Effector memory CD4-positive, alpha-beta T cell (primary cell): ENCODE measurements around the gene INSM2.

ENCODE experiments used
- DNase-seq, 3 donors: peaks; one replicate each; pipeline ENCODE4 v3.0.0-alpha.2; 2020
- H3K27ac ChIP-seq: 2 replicates; pipeline ENCODE4 v1.7.0; 2013; ENCODE audit warnings: mild to moderate bottlenecking, low read length, moderate library complexity; ENCODE audit not compliant: insufficient read depth, poor library complexity, severe bottlenecking
- H3K27me3 ChIP-seq: replicated peaks from 2 replicates; pipeline ENCODE4 v1.7.0; 2013; ENCODE audit warnings: mild to moderate bottlenecking, low read length; ENCODE audit not compliant: insufficient read depth, control insufficient read depth, poor library complexity, severe bottlenecking
- H3K36me3 ChIP-seq: 2 replicates; pipeline ENCODE4 v1.7.0; 2013; ENCODE audit warnings: mild to moderate bottlenecking, low read length, moderate library complexity; ENCODE audit not compliant: control insufficient read depth, insufficient read depth
- H3K4me1 ChIP-seq: 2 replicates; pipeline ENCODE4 v1.7.0; 2013; ENCODE audit warnings: low read length, mild to moderate bottlenecking; ENCODE audit not compliant: control insufficient read depth, insufficient read depth, poor library complexity, severe bottlenecking
- H3K4me3 ChIP-seq: 2 replicates; pipeline ENCODE4 v1.7.0; 2013; ENCODE audit warnings: low read length, low read depth, mild to moderate bottlenecking; ENCODE audit not compliant: insufficient read depth, poor library complexity, severe bottlenecking
- H3K9me3 ChIP-seq: 2 replicates; pipeline ENCODE4 v1.7.0; 2013; ENCODE audit warnings: mild to moderate bottlenecking, low read length, moderate library complexity; ENCODE audit not compliant: control insufficient read depth
- total RNA-seq, 3 donors: gene quantifications; one replicate each; lab custom pipeline; 2026; lab: John Stamatoyannopoulos, UW

Gene INSM2, protein sequence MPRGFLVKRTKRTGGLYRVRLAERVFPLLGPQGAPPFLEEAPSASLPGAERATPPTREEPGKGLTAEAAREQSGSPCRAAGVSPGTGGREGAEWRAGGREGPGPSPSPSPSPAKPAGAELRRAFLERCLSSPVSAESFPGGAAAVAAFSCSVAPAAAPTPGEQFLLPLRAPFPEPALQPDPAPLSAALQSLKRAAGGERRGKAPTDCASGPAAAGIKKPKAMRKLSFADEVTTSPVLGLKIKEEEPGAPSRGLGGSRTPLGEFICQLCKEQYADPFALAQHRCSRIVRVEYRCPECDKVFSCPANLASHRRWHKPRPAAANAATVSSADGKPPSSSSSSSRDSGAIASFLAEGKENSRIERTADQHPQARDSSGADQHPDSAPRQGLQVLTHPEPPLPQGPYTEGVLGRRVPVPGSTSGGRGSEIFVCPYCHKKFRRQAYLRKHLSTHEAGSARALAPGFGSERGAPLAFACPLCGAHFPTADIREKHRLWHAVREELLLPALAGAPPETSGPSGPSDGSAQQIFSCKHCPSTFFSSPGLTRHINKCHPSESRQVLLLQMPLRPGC
- total RNA-seq = 0 to 0.17 (median 0) reads per million in 3 donors

DNA sequence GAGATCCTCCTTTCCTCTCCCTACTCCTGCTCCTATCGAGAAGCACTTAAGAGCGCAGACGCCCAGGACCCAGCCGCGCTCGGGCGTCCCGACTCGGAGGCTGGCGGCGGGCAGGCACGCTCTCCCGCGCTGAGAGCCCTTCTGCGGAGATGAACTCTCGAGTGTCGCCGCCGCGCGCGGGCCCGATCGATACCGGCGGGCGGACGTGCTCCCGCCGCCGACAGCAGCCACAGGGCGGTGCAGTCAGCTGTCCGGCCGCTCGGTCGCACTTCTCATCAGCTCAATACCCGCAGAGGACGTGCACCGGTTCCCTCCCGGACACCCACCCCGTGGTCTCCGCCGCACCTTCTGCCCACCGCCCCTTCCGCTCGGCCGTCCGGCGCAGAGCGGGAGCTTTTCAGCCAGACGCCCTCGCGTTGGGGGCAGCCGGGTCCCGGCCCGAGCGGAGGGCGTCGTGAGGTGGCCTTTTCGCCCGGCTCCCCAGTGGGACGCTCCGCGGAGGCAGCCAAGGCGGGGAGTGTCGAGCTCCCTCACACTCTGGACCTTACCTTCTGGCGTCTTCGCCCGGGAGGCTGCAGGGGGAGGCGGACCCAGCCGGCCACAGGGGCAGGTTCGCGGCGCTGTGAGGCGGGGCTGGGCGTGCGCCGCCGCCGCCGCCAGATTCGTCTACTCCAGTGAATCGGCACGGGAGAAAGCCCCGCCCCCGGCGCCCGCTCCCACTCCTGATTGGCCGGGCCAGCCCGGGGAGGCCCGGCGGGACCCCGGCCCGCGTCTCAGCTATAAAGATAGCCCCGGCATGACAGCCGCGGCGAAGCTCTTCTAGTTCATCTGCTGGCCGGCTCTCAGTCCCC lies at the start of gene INSM2:
Gene INSM2, plus strand, starts transcription at position 808 of the 851 bp plus-strand sequence. CDS start 89 bp downstream, outside the sequence.
- H3K36me3 ChIP-seq = no peaks in the 10 kb centered on the region
- no peak within 1 kb of the TSS for H3K27ac ChIP-seq
- H3K9me3 ChIP-seq = no peaks in the 10 kb centered on the region
- peak within 1 kb of the TSS; percentile 65 for H3K4me3 ChIP-seq
- peak in 2 of 3 donors; percentile 16 to 34 for DNase-seq
- H3K27me3 ChIP-seq = peaks cover 33% of the 10 kb centered on the region
- peaks cover 16% of the 10 kb centered on the region for H3K4me1 ChIP-seq

DNA sequence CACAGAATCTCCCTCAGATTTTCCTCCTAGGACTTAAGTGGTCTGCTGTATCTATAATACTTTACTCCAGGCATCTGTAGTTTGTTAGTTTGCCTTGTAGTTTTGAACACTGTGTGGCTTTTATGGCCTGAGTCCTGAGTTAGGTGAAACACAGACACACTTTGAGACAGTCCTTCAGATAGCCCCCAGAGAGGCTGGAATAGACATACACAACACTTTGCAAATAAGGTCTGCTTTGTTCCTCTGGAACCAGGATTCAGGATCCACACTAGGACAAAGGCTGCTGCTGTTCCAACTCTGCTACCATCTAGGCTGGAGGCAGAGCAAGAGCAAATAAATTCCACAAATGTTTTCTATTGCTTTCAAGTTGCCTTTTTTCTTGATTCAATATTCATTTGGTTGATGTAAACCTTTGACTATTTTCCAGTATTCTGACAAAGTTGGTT lies 41.4 kb upstream of the INSM2 start:
- no peaks in the 10 kb centered on the region for H3K27me3 ChIP-seq
- no peak for DNase-seq
- H3K9me3 ChIP-seq = no peaks in the 10 kb centered on the region
- H3K4me3 ChIP-seq = no peak overlapping the region
- no peak overlapping the region for H3K27ac ChIP-seq
- H3K4me1 ChIP-seq = no peaks in the 10 kb centered on the region
- no peaks in the 10 kb centered on the region for H3K36me3 ChIP-seq

DNA sequence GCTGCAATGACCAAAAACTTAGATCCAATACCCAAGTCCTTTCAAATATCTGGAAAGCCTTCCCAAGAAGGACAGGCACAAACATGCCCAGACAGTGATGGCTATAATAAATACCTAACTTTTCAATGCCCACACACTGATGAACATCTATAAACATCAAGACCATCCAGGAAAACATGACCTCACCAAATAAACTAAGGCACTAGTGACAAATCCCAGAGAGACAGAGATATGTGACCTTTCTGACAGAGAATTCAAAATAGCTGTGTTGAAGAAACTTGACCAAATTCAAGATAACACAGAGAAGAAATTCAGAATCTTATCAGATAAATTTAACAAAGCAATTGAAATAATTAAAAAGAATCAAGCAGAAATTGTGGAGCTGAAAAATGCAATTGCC lies 38.7 kb upstream of the INSM2 start:
- Histone ChIP-seq H3K36me3 (no peaks in the 10 kb centered on the region), H3K27ac (no peak overlapping the region), H3K4me1 (no peaks in the 10 kb centered on the region), H3K4me3 (no peak overlapping the region), H3K27me3 (no peaks in the 10 kb centered on the region), H3K9me3 (no peaks in the 10 kb centered on the region)
- no peak for DNase-seq

DNA sequence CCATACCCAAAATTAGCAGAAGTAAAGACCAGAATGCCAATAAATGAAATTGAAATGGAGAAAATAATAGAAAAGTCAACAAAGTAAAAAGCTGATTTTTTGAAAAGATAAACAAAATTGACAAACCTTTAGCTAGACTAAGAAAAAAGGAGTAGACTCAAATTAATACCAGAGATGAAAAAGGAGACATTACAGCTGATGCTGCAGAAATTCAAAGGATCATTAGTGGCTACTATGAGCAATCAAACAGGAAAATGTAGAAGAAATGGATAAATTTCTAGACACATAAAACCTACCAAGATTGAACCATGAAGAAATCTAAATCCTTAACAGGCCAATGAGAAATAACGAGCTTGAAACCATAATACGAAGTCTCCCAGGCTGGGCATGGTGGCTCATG lies 34.8 kb upstream of the INSM2 start:
- no peak overlapping the region for H3K4me3 ChIP-seq
- H3K27ac ChIP-seq = no peak overlapping the region
- DNase-seq = no peak
- H3K9me3 ChIP-seq = no peaks in the 10 kb centered on the region
- no peaks in the 10 kb centered on the region for H3K36me3 ChIP-seq
- H3K4me1 ChIP-seq = no peaks in the 10 kb centered on the region
- no peaks in the 10 kb centered on the region for H3K27me3 ChIP-seq

DNA sequence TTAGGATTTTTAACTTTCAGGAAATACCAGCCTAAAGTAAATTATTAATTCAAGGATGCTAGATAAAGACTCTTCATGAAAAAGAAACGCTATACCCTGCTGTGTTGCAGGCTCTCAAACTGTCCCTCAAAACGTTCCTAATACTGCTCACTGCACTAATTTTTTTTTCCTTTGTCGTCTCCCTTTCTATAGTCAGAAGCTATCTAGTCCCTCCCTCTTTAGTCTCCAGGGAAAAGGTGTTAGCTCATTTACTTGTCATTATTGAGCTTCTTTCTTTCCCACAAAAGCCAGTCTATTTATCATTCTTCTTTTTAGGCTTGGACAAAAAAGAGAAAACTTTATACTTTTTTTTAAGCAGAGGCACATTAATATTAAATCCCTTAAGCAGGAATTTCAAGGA lies 30.3 kb upstream of the INSM2 start:
- Histone ChIP-seq H3K27ac (no peak overlapping the region), H3K4me3 (no peak overlapping the region), H3K9me3 (no peaks in the 10 kb centered on the region), H3K36me3 (no peaks in the 10 kb centered on the region), H3K4me1 (no peaks in the 10 kb centered on the region), H3K27me3 (no peaks in the 10 kb centered on the region)
- DNase-seq = no peak

DNA sequence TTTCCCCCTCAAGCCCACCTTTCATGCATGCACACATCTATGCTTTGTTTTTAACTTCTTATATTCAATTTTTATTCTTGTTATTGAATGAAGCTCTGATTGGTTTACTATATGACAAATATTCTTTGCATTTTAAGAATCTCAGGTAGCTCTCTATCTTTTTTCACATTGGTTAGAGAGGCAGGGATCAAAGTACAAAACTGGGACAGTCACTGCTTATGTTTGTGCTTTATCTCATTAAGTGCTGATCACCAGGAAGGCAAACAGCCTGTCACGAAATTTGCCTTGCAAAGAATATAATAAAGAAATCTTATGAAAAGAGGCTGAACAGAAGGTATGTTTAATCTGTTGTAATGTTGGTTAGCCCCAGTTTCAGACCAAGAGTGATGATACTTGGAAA lies 29.7 kb upstream of the INSM2 start:
- H3K4me1 ChIP-seq = no peaks in the 10 kb centered on the region
- no peak overlapping the region for H3K4me3 ChIP-seq
- no peak overlapping the region for H3K27ac ChIP-seq
- H3K9me3 ChIP-seq = no peaks in the 10 kb centered on the region
- no peaks in the 10 kb centered on the region for H3K27me3 ChIP-seq
- DNase-seq = no peak
- H3K36me3 ChIP-seq = no peaks in the 10 kb centered on the region

DNA sequence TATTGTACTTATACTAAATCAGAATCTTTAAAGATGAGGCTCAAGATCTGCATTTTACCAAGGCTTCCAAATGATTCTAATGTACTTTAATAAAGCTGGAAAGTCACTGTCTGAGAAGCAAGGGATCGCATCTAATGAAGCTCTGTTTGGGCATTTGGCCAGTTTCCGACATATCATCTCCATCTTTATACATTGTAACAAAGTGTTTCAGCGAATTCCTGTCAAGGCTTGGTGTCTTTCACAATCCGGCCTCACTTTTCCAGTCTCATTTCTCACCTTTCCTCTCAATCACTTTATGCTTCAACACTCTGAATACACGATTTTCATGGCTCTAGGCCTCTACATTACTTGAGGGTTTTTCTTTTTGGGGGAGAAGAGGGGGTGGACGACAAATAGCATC lies 27.5 kb upstream of the INSM2 start:
- H3K4me3 ChIP-seq = no peak overlapping the region
- no peaks in the 10 kb centered on the region for H3K27me3 ChIP-seq
- no peaks in the 10 kb centered on the region for H3K36me3 ChIP-seq
- DNase-seq = no peak
- H3K9me3 ChIP-seq = no peaks in the 10 kb centered on the region
- H3K4me1 ChIP-seq = no peaks in the 10 kb centered on the region
- no peak overlapping the region for H3K27ac ChIP-seq

DNA sequence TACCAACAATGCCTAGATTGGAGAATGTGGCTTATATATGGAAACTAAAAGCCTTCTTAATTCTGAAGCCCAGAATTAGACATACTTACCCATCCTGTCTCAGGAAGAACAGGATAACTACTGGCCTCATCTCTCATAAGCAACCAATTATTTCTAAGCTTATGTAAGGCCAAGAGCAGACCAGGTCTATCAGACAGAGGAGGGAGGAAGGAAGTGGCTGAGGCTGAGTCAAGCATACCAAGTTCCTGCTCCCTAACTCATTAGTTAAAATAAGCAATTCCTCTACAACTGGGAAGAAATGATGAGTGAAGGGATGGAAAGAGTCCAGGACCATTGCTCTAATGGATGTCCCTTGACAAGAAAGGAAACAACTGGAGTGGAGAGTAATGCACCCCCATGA lies 27.0 kb upstream of the INSM2 start:
- H3K27ac ChIP-seq = no peak overlapping the region
- H3K4me3 ChIP-seq = no peak overlapping the region
- no peaks in the 10 kb centered on the region for H3K36me3 ChIP-seq
- no peaks in the 10 kb centered on the region for H3K27me3 ChIP-seq
- H3K4me1 ChIP-seq = no peaks in the 10 kb centered on the region
- H3K9me3 ChIP-seq = no peaks in the 10 kb centered on the region
- no peak for DNase-seq

DNA sequence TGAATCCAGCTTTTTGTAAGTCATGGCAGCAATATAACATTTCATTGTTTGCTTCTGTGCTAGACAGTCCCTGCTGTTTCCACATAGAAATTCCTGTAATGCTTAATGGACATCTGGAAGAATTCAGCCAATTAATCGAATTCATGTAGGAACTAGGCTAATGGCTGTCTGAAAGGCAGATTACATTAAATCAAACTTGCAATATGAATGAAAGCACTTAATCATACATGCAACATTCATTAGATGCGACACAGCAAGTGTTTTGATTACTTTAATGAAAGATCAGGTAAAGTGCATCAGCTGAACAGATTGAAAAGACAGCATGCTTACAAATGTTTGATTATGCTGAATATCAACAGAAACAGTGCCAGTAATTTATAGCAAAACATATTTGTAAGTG lies 24.1 kb upstream of the INSM2 start:
- Histone ChIP-seq H3K4me1 (no peaks in the 10 kb centered on the region), H3K36me3 (no peaks in the 10 kb centered on the region)

DNA sequence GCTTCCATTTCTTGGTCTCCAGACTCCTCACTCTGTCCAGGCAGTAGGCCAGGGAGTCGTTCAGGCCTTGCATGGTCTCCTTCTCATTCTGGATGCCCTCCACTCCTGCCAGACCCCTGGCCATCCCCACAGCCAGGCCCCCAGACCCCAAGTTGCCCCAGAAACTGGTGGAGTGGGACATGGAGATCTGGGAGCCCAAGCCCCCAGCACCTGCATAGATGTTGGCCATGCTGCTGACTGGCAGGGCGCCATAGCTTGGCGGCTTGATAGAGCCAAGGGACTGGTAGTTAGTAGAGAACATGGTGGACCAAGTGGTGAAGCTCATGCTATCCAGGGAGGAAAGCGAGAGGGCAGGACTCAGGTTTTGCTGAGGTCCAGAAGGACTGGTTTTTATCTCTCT lies 21.2 kb upstream of the INSM2 start:
- Histone ChIP-seq H3K27ac (no peak overlapping the region), H3K27me3 (no peaks in the 10 kb centered on the region), H3K9me3 (no peaks in the 10 kb centered on the region), H3K36me3 (no peaks in the 10 kb centered on the region), H3K4me3 (no peak overlapping the region), H3K4me1 (no peaks in the 10 kb centered on the region)
- DNase-seq = no peak

More for the DNA sequence above, 24.1 kb upstream of the INSM2 start:
- Histone ChIP-seq H3K27me3 (no peaks in the 10 kb centered on the region), H3K9me3 (no peaks in the 10 kb centered on the region), H3K4me3 (no peak overlapping the region), H3K27ac (no peak overlapping the region)
- DNase-seq = no peak
